HG03159 (cell line): ENCODE results near the gene SLCO2B1.

Source experiments
- ATAC-seq: cut with Tn5 transposase; IDR thresholded peaks from one replicate; pipeline ENCODE4 v1.9.1; 2021; ENCODE audit warnings: mild to moderate bottlenecking, moderate library complexity; ENCODE audit not compliant: unreplicated experiment

Gene SLCO2B1

GRCh38 chr11:75160880-75161279 lies 10.0 kb downstream of the SLCO2B1 start:
- ATAC-seq, result no peak

GRCh38 chr11:75161506-75162095 lies 10.7 kb downstream of the SLCO2B1 start:
- ATAC-seq, result no peak

GRCh38 chr11:75162954-75163353 lies 12.0 kb downstream of the SLCO2B1 start:
- ATAC-seq, result no peak

GRCh38 chr11:75163921-75164849 lies 13.3 kb downstream of the SLCO2B1 start:
- ATAC-seq, result no peak

- ATAC-seq, result no peak
Observed at GRCh38 chr11:75165721-75166120, 14.8 kb downstream of the SLCO2B1 start.

- no peak for ATAC-seq
Observed at GRCh38 chr11:75166791-75167190, 15.9 kb downstream of the SLCO2B1 start.

- no peak for ATAC-seq
Observed at GRCh38 chr11:75167617-75168016, 16.7 kb downstream of the SLCO2B1 start.

- no peak for ATAC-seq
Observed at GRCh38 chr11:75169101-75169885, 18.4 kb downstream of the SLCO2B1 start.

- no peak for ATAC-seq
Observed at GRCh38 chr11:75170516-75171201, 19.8 kb downstream of the SLCO2B1 start.

- no peak for ATAC-seq
Observed at GRCh38 chr11:75173336-75173735, 22.4 kb downstream of the SLCO2B1 start.

- no peak for ATAC-seq
Observed at GRCh38 chr11:75174781-75175370, 24.0 kb downstream of the SLCO2B1 start.

- ATAC-seq, result no peak
Observed at GRCh38 chr11:75182664-75183063, 31.8 kb downstream of the SLCO2B1 start.

GRCh38 chr11:75184051-75184450 lies 33.1 kb downstream of the SLCO2B1 start:
- no peak for ATAC-seq

- ATAC-seq, result no peak
Observed at GRCh38 chr11:75184757-75185425, 34.0 kb downstream of the SLCO2B1 start.

GRCh38 chr11:75185866-75186265 lies 35.0 kb downstream of the SLCO2B1 start:
- ATAC-seq, result no peak

- ATAC-seq, result no peak
Observed at GRCh38 chr11:75186999-75187398, 36.1 kb downstream of the SLCO2B1 start.

- no peak for ATAC-seq
Observed at GRCh38 chr11:75188671-75189070, 37.8 kb downstream of the SLCO2B1 start.

- no peak for ATAC-seq
Observed at GRCh38 chr11:75189108-75189507, 38.2 kb downstream of the SLCO2B1 start.

- no peak for ATAC-seq
Observed at GRCh38 chr11:75189911-75190310, 39.0 kb downstream of the SLCO2B1 start.
